Cardiac fibroblast (primary cell): Measurements from ENCODE around the gene THADA.

Experiments
- DNase-seq, 2 donors: peaks; one replicate each; pipeline versions ENCODE4 v3.0.0 to v3.0.0-alpha.2; 2010; ENCODE audit warnings: low read depth in 2 of 2
- H3K4me3 ChIP-seq, 2 donors: replicated peaks in 1 of 2; 1 replicate in 1 of 2; 2 replicates in 1 of 2; pipeline ENCODE4 v1.5.1; 2011; ENCODE audit warnings: low read depth in 2 of 2, low read length in 2 of 2, mild to moderate bottlenecking in 2 of 2, moderate library complexity in 1 of 2
- CTCF ChIP-seq: IDR thresholded peaks from one replicate; pipeline ENCODE4 v1.5.1; 2011; ENCODE audit warnings: low read depth, mild to moderate bottlenecking, low read length, inconsistent platforms

Gene THADA

GRCh38 chr2:43318791-43319190, 277.0 kb downstream of the THADA start:
- H3K4me3 ChIP-seq: no peak overlapping the region
- TF ChIP-seq CTCF: no peak
- peak in 1 of 2 donors; percentile 58 for DNase-seq

- TF ChIP-seq CTCF: no peak
- DNase-seq: peak in 1 of 2 donors; percentile 62
- H3K4me3 ChIP-seq: no peak overlapping the region
These were observed 278.2 kb downstream of the THADA start for GRCh38 chr2:43317680-43318079.

- H3K4me3 ChIP-seq: no peak overlapping the region
- no peak for TF ChIP-seq CTCF
These were observed 278.6 kb downstream of the THADA start for GRCh38 chr2:43317194-43317593.

GRCh38 chr2:43315482-43315881, 280.4 kb downstream of the THADA start:
- no peak for DNase-seq
- TF ChIP-seq CTCF: no peak

More at GRCh38 chr2:43317194-43317593, 278.6 kb downstream of the THADA start:
- DNase-seq: no peak

GRCh38 chr2:43314299-43314927, 281.4 kb downstream of the THADA start:
- TF ChIP-seq CTCF: no peak
- DNase-seq: no peak
- no peak overlapping the region for H3K4me3 ChIP-seq

More at GRCh38 chr2:43315482-43315881, 280.4 kb downstream of the THADA start:
- H3K4me3 ChIP-seq: no peak overlapping the region

GRCh38 chr2:43313642-43314017, 282.2 kb downstream of the THADA start:
- H3K4me3 ChIP-seq: no peak overlapping the region
- DNase-seq: no peak
- no peak for TF ChIP-seq CTCF
